DND-41 (cell line): ENCODE results near the gene SNCG.
"Not testable (repeated sequence)": the region's sequence is repeated elsewhere in the genome, so short reads cannot be mapped to it uniquely, and the experiment has no call there.

Source experiments
- ATAC-seq: fragments of 200-7000 bp; cut with Tn5 transposase; 3 replicates; pipeline ENCODE4 v1.9.1; 2021; ENCODE audit warnings: low read depth; ENCODE audit not compliant: insufficient read depth
- DNase-seq: peaks from one replicate; pipeline ENCODE4 v3.0.0-alpha.2; 2020
- H2AFZ ChIP-seq: 2 replicates; pipeline ENCODE4 v1.6.0; 2012; ENCODE audit warnings: low read depth, low read length
- H3K27ac ChIP-seq: 2 replicates; pipeline ENCODE4 v1.5.1; 2012; ENCODE audit warnings: low read length, inconsistent platforms
- H3K27me3 ChIP-seq: fragments of 200-600 bp; sonication (generic); 2 replicates; pipeline ENCODE4 v1.6.0; 2012; ENCODE audit warnings: low read length, mild to moderate bottlenecking, inconsistent platforms; ENCODE audit not compliant: insufficient read depth, poor library complexity
- H3K36me3 ChIP-seq: 2 replicates; pipeline ENCODE4 v1.5.1; 2012; ENCODE audit warnings: low read length, inconsistent platforms; ENCODE audit not compliant: insufficient read depth
- H3K4me1 ChIP-seq: 2 replicates; pipeline ENCODE4 v1.5.1; 2012; ENCODE audit warnings: mild to moderate bottlenecking, low read length; ENCODE audit not compliant: insufficient read depth
- H3K4me2 ChIP-seq: 2 replicates; pipeline ENCODE4 v1.6.0; 2012; ENCODE audit warnings: mild to moderate bottlenecking, moderate library complexity, low read length, inconsistent platforms; ENCODE audit not compliant: insufficient read depth
- H3K4me3 ChIP-seq, 2 experiments: fragments of 200-600 bp in 1 of 2; shearing (Covaris generic) in 1 of 2; 2 replicates each; pipeline ENCODE4 v1.5.1; 2012 to 2016; ENCODE audit warnings: inconsistent platforms in 2 of 2, low read length in 2 of 2, mild to moderate bottlenecking in 2 of 2, low read depth in 1 of 2, moderate library complexity in 1 of 2
- H3K79me2 ChIP-seq: 2 replicates; pipeline ENCODE4 v1.6.0; 2012; ENCODE audit warnings: low read length, inconsistent platforms; ENCODE audit not compliant: insufficient read depth
- H3K9ac ChIP-seq: 2 replicates; pipeline ENCODE4 v1.6.0; 2012; ENCODE audit warnings: low read depth, mild to moderate bottlenecking, inconsistent platforms, low read length, moderate library complexity
- H3K9me3 ChIP-seq: 2 replicates; pipeline ENCODE4 v1.5.1; 2012; ENCODE audit warnings: low read length, moderate library complexity, mild to moderate bottlenecking, inconsistent platforms; ENCODE audit not compliant: insufficient read depth, severe bottlenecking
- H4K20me1 ChIP-seq: 2 replicates; pipeline ENCODE4 v1.6.0; 2012; ENCODE audit warnings: low read length; ENCODE audit not compliant: insufficient read depth
- CTCF ChIP-seq: IDR thresholded peaks from 2 replicates; pipeline ENCODE4 v1.5.1; 2012; ENCODE audit warnings: borderline replicate concordance, low read length, moderate library complexity, mild to moderate bottlenecking; ENCODE audit not compliant: poor library complexity, severe bottlenecking; ENCODE audit errors: extremely low read depth
- EZH2 ChIP-seq: IDR thresholded peaks from 3 replicates; pipeline ENCODE4 v1.6.1; 2012; ENCODE audit warnings: borderline replicate concordance, low read depth, mild to moderate bottlenecking, moderate library complexity, low read length, inconsistent platforms; ENCODE audit not compliant: severe bottlenecking

SNCG gene

GRCh38 chr10:86946213-86947155, 11.9 kb upstream of the SNCG start:
- ATAC-seq, result no peak
- no peak overlapping the region for H2AFZ ChIP-seq
- no peak overlapping the region for H3K4me2 ChIP-seq
- H3K9ac ChIP-seq, result no peak overlapping the region
- H3K79me2 ChIP-seq, result no peaks in the 10 kb centered on the region
- no peak overlapping the region for H3K27ac ChIP-seq
- no peak overlapping the region for H3K4me3 ChIP-seq
- H3K4me1 ChIP-seq, result no peaks in the 10 kb centered on the region
- no peak for TF ChIP-seq EZH2
- no peak for TF ChIP-seq CTCF
- no peaks in the 10 kb centered on the region for H3K9me3 ChIP-seq
- H4K20me1 ChIP-seq, result peaks cover 6% of the 10 kb centered on the region; the same call in 1 of the 2 replicates
- H3K36me3 ChIP-seq, result no peaks in the 10 kb centered on the region
- no peaks in the 10 kb centered on the region for H3K27me3 ChIP-seq
- no peak for DNase-seq

GRCh38 chr10:86947806-86948205, 10.6 kb upstream of the SNCG start:
- not testable (repeated sequence) for H3K4me1 ChIP-seq, H3K4me2 ChIP-seq, ATAC-seq, H3K9ac ChIP-seq, H3K9me3 ChIP-seq, H4K20me1 ChIP-seq, H3K27me3 ChIP-seq, H3K36me3 ChIP-seq, H2AFZ ChIP-seq, H3K27ac ChIP-seq, H3K4me3 ChIP-seq, H3K79me2 ChIP-seq, DNase-seq

GRCh38 chr10:86950349-86950748, 8.1 kb upstream of the SNCG start:
- Histone ChIP-seq H4K20me1 (peaks cover 6% of the 10 kb centered on the region; the same call in 1 of the 2 replicates), H2AFZ (no peak overlapping the region), H3K4me2 (no peak overlapping the region), H3K4me3 (no peak overlapping the region), H3K9me3 (peaks cover 5% of the 10 kb centered on the region), H3K27me3 (no peaks in the 10 kb centered on the region), H3K4me1 (no peaks in the 10 kb centered on the region), H3K79me2 (no peaks in the 10 kb centered on the region), H3K27ac (no peak overlapping the region), H3K9ac (no peak overlapping the region), H3K36me3 (no peaks in the 10 kb centered on the region)
- no peak for ATAC-seq
- TF ChIP-seq EZH2, result no peak
- no peak for TF ChIP-seq CTCF
- DNase-seq, result no peak

- H2AFZ ChIP-seq, result no peak overlapping the region
- no peaks in the 10 kb centered on the region for H3K36me3 ChIP-seq
- no peaks in the 10 kb centered on the region for H3K4me1 ChIP-seq
- H4K20me1 ChIP-seq, result 0 out of 2 replicates have a peak, but pooled peaks cover 2% of the 10 kb centered on the region
- ATAC-seq (no peak), DNase-seq (no peak)
- H3K9ac ChIP-seq, result no peak overlapping the region
- no peak overlapping the region for H3K4me3 ChIP-seq
- H3K27me3 ChIP-seq, result no peaks in the 10 kb centered on the region
- H3K9me3 ChIP-seq, result peaks cover 5% of the 10 kb centered on the region
- H3K79me2 ChIP-seq, result no peaks in the 10 kb centered on the region
- no peak overlapping the region for H3K4me2 ChIP-seq
- no peak overlapping the region for H3K27ac ChIP-seq
- no peak for TF ChIP-seq EZH2
Measured at GRCh38 chr10:86951184-86951761, 7.1 kb upstream of the SNCG start.
